Fibroblast of lung (primary cell): ENCODE data around the gene DONSON. TPM values are rescaled to one million over a fixed set of nuclear protein-coding genes. Genes with fewer than 3 reads are reported as not detected.

Experiments
- DNase-seq, 2 donors: peaks; one replicate each; pipeline versions ENCODE4 v3.0.0 to v3.0.0-alpha.2; 2010; ENCODE audit warnings: low read depth in 2 of 2
- H2AFZ ChIP-seq: 2 replicates; pipeline ENCODE4 v1.5.1; 2012; ENCODE audit warnings: low read length, control low read depth, inconsistent platforms
- H3K27ac ChIP-seq: 2 replicates; pipeline ENCODE4 v1.5.1; 2011; ENCODE audit warnings: low read length, control low read depth; ENCODE audit not compliant: insufficient read depth
- H3K27me3 ChIP-seq: 2 replicates; pipeline ENCODE4 v1.5.1; 2011; ENCODE audit warnings: mild to moderate bottlenecking, low read length; ENCODE audit not compliant: control insufficient read depth, insufficient read depth
- H3K36me3 ChIP-seq: 2 replicates; pipeline ENCODE4 v1.5.1; 2011; ENCODE audit warnings: low read length; ENCODE audit not compliant: control insufficient read depth, insufficient read depth
- H3K4me1 ChIP-seq: 2 replicates; pipeline ENCODE4 v1.5.1; 2011; ENCODE audit warnings: low read length; ENCODE audit not compliant: control insufficient read depth, insufficient read depth; ENCODE audit errors: extremely low read depth
- H3K4me2 ChIP-seq: 2 replicates; pipeline ENCODE4 v1.5.1; 2011; ENCODE audit warnings: low read length, control low read depth; ENCODE audit not compliant: insufficient read depth; ENCODE audit errors: extremely low read depth
- H3K4me3 ChIP-seq, 4 experiments: fragments of 200-600 bp in 1 of 4; sonication (generic) in 1 of 4; replicated peaks in 1 of 4; 2 replicates each; pipeline ENCODE4 v1.5.1; 2011 to 2016; ENCODE audit warnings: low read length in 4 of 4, low read depth in 3 of 4, mild to moderate bottlenecking in 3 of 4, control low read depth in 2 of 4, inconsistent platforms in 1 of 4, mixed read lengths in 1 of 4; ENCODE audit not compliant: insufficient read depth in 1 of 4; ENCODE audit errors: control extremely low read depth in 1 of 4
- H3K79me2 ChIP-seq: 2 replicates; pipeline ENCODE4 v1.5.1; 2012; ENCODE audit warnings: mild to moderate bottlenecking, low read length, inconsistent platforms; ENCODE audit not compliant: control insufficient read depth, insufficient read depth
- H3K9ac ChIP-seq: 2 replicates; pipeline ENCODE4 v1.5.1; 2011; ENCODE audit warnings: mild to moderate bottlenecking, low read length, control low read depth; ENCODE audit not compliant: insufficient read depth
- H3K9me3 ChIP-seq: 2 replicates; pipeline ENCODE4 v1.5.1; 2012; ENCODE audit warnings: low read depth, low read length; ENCODE audit not compliant: control insufficient read depth, insufficient read depth
- H4K20me1 ChIP-seq: 2 replicates; pipeline ENCODE4 v1.5.1; 2011; ENCODE audit warnings: low read length; ENCODE audit not compliant: control insufficient read depth, insufficient read depth; ENCODE audit errors: extremely low read depth
- EZH2 ChIP-seq: IDR thresholded peaks from 2 replicates; pipeline ENCODE4 v1.5.1; 2012; ENCODE audit warnings: low read length, control low read depth, mild to moderate bottlenecking; ENCODE audit errors: missing control alignments
- polyA plus RNA-seq, 2 donors: library from polyadenylated mRNA; depleted of rRNA in 1 of 2; stranded (reverse) in 1 of 2; unstranded in 1 of 2; fragments of >200 nt; gene quantifications; 2 replicates each; pipeline ENCODE4 v1.2.1, GENCODE V29; 2011 to 2012; ENCODE audit warnings: missing spikeins in 1 of 2
- total RNA-seq: library from RNA; depleted of rRNA; stranded (reverse); fragments of >200 nt; gene quantifications from 2 replicates; pipeline ENCODE4 v1.2.1, GENCODE V29; 2014
- TF ChIP-seq, protein P1 (sequence below), 2 donors: IDR thresholded peaks in 1 of 2; conservative IDR thresholded peaks in 1 of 2; 1 replicate in 1 of 2; 2 replicates in 1 of 2; pipeline ENCODE4 v1.5.1; 2011 to 2012; ENCODE audit warnings: low read length in 2 of 2, control low read depth in 1 of 2, inconsistent platforms in 1 of 2, low read depth in 1 of 2, mild to moderate bottlenecking in 1 of 2

DONSON gene
- total and polyA plus RNA-seq, 2 donors (not counting 1 experiment from before 2014, with no cell fraction given), result 14.7 to 23.6 TPM

DNA sequence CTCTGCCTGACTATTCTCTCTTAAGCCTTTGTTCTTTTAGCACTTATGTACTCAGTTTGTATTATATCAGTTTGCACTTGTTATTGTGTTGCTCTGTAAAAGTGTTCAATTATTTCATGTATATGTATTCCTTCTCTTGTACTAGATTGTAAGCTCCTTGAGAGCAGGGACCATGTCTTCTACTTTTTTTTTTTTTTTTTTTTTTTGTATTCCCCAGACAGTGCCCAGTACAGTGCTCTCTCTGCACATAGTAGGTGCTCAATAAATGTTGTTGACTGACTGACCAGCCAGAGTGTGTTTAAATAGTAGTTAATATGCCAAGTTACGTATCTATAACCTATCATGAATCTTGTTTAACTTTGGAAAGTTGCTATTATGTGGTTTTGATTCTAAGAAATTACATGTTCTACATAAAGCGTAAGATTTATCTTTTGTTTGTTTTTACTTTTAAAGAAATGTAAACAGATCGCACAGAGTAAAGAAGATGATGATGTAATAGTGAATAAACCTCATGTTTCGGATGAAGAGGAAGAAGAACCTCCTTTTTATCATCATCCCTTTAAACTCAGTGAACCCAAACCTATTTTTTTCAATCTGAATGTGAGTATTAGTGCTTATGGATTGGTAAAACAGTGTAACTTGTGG is 29.6 kb downstream of the DONSON start:
- Histone ChIP-seq H3K27ac (no peak overlapping the region), H3K4me3 (no peak overlapping the region), H3K27me3 (no peaks in the 10 kb centered on the region), H3K4me2 (no peak overlapping the region), H2AFZ (no peak overlapping the region), H3K79me2 (peaks cover 78% of the 10 kb centered on the region), H3K9ac (no peak overlapping the region), H3K4me1 (no peaks in the 10 kb centered on the region), H4K20me1 (peaks cover 6% of the 10 kb centered on the region), H3K9me3 (no peaks in the 10 kb centered on the region), H3K36me3 (peaks cover 19% of the 10 kb centered on the region)
- TF ChIP-seq EZH2, result no peak
- TF ChIP-seq, protein P1, sequence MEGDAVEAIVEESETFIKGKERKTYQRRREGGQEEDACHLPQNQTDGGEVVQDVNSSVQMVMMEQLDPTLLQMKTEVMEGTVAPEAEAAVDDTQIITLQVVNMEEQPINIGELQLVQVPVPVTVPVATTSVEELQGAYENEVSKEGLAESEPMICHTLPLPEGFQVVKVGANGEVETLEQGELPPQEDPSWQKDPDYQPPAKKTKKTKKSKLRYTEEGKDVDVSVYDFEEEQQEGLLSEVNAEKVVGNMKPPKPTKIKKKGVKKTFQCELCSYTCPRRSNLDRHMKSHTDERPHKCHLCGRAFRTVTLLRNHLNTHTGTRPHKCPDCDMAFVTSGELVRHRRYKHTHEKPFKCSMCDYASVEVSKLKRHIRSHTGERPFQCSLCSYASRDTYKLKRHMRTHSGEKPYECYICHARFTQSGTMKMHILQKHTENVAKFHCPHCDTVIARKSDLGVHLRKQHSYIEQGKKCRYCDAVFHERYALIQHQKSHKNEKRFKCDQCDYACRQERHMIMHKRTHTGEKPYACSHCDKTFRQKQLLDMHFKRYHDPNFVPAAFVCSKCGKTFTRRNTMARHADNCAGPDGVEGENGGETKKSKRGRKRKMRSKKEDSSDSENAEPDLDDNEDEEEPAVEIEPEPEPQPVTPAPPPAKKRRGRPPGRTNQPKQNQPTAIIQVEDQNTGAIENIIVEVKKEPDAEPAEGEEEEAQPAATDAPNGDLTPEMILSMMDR (conservative IDR thresholded peaks at IDR 0.05 in 1 of 2, IDR thresholded peaks at IDR 0.05 in 1 of 2; ENCODE audit: low read depth in 1 of 2, low read length in 2 of 2), result no peak
- DNase-seq, result peak in 1 of 2 donors; percentile 43

DNA sequence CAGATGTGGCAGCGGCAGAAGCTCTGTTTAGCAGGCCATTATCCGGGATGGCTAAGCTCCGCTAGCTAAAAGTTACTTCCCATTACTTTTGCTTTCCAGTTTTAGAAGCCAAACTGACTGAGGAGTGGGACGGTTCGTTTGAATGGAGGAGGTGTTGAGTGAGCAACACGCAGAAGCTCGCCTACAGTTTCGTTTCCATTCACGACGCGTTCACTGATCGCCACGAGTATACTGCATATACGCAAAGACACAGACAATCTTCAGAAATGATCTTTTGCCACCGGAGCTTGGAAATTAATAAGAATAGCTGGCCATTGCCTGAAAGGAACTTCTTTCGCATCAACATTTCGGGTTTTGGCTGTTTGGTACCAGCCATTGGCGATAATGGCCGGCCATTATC is 31.0 kb downstream of the DONSON start:
- Histone ChIP-seq H3K27me3 (no peaks in the 10 kb centered on the region), H3K4me2 (no peak overlapping the region), H3K4me3 (no peak overlapping the region), H3K79me2 (peaks cover 89% of the 10 kb centered on the region), H3K9ac (no peak overlapping the region), H3K36me3 (peaks cover 29% of the 10 kb centered on the region), H4K20me1 (peaks cover 6% of the 10 kb centered on the region), H3K4me1 (no peaks in the 10 kb centered on the region), H3K9me3 (no peaks in the 10 kb centered on the region), H3K27ac (no peak overlapping the region), H2AFZ (no peak overlapping the region)
- no peak for DNase-seq
- TF ChIP-seq, protein P1 (conservative IDR thresholded peaks at IDR 0.05 in 1 of 2, IDR thresholded peaks at IDR 0.05 in 1 of 2; ENCODE audit: low read depth in 1 of 2, low read length in 2 of 2), result no peak

GRCh38 chr21:33554982-33555344 is 33.5 kb downstream of the DONSON start:
- Histone ChIP-seq H3K9me3 (no peaks in the 10 kb centered on the region), H2AFZ (no peak overlapping the region), H4K20me1 (peaks cover 6% of the 10 kb centered on the region), H3K4me2 (no peak overlapping the region), H3K4me1 (no peaks in the 10 kb centered on the region), H3K9ac (no peak overlapping the region), H3K36me3 (peaks cover 50% of the 10 kb centered on the region), H3K27me3 (no peaks in the 10 kb centered on the region), H3K27ac (no peak overlapping the region), H3K79me2 (peaks cover 94% of the 10 kb centered on the region), H3K4me3 (no peak overlapping the region)
- DNase-seq, result no peak
- TF ChIP-seq EZH2, result no peak
- TF ChIP-seq, protein P1 (conservative IDR thresholded peaks at IDR 0.05 in 1 of 2, IDR thresholded peaks at IDR 0.05 in 1 of 2; ENCODE audit: low read depth in 1 of 2, low read length in 2 of 2), result no peak
